Stimulated activated CD8-positive, alpha-beta memory T cell treated with anti-CD3 and anti-CD28 coated beads, Interleukin-12 subunit alpha, Interleukin-12 subunit beta, amount 100 ng/mL, for 4 hours (primary cell): ENCODE measurements around the gene CCDC57.

ENCODE experiments used
- DNase-seq: peaks from one replicate; pipeline ENCODE4 v3.0.0-alpha.2; 2020; ENCODE audit warnings: low read depth

Gene CCDC57

DNA sequence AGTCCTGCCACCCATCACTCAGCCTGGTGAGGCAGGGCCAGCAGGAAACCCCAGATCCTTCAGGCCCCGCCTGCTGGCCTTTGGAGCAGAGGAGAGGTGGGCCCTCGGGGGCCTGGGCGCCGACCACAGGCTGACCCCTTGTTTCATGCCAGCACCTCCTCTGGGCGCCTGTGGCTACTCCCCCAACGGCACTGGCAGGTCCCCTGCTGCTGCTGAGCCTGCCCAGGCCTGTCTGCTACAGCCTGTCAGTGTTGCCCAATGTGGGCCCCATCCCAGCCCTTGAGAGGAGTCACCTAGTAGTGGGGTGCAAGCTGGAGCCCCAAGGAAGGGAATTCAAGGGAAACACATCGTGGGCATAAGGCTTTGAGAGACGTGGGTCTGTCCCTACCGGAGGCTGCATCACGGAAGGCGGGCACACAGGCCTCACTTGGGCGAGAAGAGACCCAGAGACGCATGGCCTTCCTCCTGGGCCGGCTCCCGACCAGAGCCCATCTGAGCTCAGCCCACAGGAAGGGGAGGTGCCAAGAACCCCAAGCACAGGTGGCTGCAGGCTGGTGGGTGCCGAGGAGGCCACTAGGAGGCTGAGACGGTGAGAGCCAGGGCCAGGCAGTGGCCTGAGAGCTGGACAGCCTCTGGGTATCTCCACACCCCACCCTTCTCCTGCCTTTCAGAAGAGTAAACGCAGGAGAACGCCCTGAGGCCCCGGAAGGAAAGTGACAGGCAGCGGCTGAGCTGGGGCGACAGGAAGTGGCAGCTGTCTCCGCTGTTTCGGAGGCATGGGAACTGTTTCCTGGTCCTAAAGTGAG lies 106.6 kb downstream of the CCDC57 start:
- peak; percentile 34 for DNase-seq

DNA sequence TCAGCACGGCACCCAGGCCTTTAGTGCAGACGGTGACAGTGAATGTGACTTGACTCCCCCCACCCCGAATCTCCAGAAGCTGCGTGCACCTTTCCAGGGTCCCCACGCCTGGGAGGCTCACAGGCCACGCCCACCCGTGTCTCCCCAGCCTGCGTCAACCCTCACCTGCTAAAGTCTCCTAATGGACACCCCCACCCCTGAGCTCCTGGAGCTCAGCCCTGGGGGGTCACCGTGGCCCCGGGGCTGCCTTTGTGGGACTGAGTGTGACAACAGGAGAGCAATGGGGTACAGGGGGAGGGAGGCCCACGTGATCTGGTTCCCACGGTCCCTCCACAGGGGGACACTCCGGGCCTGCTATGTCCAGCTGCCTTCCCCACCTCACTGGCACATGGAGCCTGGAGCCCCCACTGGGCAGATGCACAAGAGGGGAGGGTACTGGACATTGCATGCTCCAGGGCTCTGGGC lies 107.2 kb downstream of the CCDC57 start:
- DNase-seq = no peak

DNA sequence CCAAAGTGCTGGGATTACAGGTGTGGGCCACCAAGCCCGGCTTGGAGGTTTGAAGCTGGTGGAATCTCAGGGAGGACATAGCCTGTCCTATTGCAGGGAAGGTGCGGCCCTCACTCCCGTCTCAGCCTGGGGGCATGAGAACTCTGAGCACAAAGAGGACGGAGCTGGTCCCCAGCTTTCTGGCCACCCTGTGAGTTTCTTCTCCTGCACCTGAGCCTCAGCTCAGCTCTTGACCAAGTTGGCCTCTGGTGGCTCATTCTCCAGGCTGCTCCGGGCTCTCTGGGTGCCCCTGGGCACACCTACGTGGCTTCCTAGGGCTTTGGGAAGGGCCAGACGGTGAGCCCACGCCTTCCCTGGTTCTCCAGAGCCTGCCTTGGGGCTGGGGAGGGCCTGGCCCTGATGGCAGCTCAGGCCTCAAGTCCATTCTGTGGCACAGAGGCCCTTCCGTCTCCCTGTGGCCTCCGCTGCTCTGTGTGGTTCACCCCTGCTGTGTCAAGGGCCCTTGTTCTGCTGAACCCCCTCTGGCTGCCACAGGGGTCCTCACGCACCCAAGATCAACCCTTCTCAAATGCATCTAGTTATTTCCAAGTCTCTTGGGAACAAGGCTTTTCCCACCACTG lies 107.7 kb downstream of the CCDC57 start:
- DNase-seq = no peak

DNA sequence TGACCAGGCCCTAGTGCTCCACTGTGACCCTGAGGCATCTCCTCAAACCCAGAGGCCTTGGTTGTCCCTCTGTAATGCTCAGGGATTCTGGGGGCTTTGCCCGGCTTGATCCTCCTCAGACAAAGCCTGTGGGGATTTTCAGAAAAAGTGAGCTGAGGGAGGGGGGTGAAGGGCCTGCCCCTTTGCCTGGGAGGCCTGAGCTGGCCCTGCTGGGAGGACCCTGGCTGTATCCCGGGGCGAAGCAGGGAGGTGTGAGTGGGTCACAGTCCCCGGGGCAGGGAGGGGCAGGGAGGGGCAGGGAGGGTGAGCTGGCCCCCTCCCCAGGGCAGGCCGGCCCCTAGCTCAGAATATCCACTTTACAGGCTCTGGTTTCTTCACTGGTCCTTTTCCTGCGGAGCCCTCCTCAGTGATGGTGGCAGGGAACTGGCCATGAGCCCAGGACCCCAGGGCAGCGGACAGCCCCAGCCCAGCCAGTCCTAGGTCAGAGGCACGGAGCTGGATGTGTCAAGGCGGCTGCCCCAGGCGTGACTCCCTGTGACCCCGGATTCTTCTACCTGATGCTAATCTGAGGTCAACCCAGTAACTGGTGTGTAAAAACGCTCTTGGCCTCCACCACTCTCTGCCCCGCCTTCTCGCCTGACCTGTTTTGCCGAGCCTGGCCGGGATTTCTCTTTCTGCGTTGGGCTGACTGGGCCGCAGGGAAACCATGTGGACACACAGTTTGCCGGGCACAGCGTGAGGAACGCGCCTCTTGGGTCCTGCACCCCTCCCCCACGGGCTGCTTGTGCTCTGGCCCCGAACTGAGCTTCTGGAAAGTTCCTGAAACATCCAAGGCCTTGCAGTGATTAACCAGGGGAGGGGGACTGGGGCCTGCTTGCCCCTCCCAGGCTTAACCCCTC lies 108.8 kb downstream of the CCDC57 start:
- DNase-seq = no peak

DNA sequence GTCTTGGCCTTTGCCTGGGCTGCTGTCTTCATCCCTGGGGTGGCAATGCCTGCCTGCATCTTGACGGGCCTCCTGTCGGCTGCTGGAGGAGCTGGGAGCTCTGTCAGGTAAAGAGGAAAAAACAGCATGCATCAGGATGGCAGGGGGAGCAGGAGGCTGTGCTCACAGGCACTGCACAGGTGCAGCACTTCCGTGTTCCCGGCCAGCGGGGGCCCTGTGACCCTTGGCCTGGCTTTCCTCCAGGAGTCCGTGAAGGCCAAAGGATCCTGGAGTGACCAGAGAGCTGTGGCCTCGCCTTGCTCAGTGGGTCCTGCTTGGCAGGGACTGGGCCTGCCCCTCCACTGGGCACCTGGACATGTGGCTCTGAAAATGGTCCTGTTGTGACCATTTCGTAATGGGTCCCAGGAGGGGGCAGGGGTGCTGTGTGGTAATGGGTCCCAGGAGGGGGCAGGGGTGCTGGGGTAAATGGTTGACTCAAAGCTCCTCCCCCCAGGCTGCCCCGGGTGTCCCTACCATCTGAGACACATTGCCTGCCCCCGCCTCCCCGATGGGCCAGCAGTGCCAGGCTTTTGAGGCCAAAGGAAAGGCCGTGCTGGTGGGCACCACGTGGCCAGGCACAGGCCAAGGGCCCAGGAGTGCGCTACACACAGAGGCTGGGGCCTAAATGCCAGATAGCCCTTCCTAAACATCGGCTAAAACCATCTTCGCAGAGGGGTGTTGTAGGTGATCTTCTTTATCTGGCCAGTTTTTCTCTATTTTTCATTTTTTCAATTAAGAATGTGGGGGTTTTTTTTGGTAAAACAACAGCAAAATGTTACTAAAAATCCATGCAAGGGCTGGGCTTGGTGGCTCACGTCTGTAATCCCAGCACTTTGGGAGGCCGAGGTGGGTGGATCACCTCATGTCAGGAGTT lies 110.6 kb downstream of the CCDC57 start:
- DNase-seq = no peak

DNA sequence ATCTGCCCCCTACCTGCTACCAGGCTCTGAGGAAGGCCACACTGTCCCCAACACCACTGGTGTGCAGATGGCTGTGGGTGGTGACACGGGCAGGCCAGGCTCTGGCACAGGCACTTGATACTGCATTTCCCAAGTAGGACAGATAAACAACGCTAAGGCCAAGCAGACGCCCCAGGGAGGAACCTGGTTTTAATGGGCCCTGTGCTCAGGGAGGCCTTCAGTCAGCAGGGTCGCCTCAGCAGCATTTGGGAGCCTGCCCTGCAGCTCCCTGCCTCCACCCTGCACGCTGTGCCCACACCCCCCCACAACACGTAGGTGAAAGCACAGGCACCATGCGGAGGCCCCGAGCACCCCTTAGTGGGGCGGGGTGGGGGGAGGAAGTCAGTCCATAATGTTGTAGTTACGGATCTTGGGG lies 111.3 kb downstream of the CCDC57 start:
- DNase-seq = no peak

DNA sequence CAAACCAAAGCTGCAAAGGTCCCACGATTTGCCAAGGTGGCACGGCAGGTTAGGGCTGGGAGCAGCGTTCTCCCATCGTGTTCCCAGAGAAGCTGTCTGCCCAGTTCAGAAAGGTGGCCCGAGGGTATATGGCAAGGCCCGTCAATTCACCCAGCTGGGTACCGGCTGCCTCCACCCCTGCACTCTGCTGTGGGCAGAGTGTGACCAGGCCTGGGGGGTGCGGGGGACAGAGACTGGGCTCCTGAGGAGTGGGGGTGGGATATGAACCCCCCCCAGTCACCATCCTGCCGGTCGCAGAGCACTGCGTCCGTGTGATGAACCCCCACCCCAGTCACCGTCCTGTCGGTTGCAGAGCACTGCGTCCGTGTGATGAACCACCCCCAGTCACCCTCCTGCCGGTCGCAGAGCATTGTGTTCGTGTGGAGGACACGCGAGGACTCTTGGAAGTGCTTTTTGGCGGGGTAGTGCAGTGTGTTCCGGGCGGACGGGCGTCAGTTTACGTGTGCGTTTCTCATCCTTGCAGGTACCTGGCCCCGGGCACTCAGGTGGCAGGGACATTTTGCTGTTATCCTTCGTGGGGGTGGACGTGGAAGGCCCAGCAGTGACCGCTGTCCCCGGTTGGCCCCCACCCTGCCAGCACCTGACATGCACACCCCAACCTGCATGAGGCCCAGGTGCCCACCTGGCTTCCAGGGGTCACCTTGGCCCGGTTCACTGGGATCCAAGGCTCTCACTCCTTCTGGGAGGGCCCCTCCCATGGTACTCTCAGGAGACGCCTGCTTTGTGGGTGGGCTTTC lies 111.9 kb downstream of the CCDC57 start:
- no peak for DNase-seq

DNA sequence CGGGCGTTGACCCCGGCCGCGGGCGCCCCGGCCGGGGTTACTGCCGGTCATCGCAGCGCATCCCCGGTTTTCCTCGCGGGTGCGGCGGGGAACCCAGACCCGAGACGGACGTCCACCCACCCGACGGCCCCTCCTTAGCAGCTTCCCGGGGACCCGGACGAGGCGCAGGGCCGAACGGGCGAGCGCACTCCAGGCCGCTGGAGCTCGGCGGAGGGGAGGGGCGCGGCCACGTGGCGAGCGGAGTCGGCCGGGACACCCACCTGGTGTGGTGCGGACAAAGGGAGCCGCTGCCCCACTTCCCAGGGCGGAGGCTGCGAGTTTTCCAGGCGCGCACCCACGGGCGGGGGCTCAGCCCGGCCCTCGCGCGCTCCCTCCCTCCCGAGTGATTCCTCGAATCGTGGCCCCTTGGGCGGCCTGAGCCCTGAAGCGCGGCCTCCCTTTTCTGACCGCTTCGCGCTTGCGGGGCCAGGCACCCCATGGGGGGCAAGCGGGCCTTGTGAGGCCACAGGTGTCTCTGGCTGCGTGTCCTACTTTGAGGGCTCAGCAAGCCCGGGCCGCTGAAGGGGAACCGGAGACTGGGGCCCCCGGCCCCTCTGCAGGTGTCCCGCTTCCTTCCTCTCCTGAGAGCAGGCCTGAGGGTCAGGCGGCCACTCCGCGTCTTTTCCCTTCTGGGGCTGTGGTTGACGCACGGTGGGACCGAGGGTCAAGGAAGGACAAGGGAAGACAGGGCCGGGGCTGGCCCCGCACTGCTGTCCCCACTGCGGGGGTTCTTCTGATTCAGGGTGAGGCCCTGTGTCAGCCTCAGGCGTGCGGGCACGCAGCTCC lies 113.5 kb downstream of the CCDC57 start:
- no peak for DNase-seq

DNA sequence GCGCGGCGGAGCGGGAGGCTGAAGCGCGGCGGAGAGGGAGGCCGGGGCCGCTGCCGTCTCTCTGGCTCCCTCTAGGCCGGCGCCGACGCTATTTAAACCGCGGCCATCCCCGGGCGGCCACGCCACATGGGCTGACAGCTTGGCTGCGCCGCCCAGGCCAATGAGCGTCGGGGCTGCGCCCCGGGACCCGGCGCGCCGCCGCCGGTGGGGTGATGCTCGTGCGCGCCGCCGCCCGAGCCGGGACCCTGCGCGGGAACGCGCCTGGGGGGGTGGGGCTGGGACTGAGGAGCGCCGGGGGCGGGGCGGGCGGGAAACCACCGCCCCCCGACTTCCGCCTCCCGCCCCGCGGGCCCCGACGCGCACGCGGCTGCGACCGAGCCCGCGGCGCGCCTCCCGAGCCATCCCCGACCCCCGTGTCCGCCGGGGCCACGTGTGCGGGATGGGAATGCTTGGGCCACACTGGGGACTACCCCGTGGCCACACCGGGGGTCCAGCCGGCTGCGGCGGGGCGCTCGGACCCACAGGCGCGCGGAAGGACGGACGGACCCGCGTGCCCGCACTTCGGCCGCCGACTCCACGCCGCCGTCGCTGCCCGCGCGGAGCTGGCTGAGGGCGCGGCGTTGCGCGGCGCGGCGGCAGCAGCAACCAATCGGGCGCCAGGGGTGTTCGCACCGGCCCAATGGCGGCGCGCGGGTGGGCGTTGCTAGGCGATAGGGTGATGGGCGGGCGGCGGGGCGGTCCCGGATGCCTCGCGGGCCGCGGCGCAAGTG lies 114.3 kb downstream of the CCDC57 start, which contains the start of gene FASN:
Gene FASN, minus strand, starts transcription at position 68 of the 770 bp plus-strand sequence. CDS start 1,791 bp downstream, outside the sequence.
- peak; percentile 91 for DNase-seq

DNA sequence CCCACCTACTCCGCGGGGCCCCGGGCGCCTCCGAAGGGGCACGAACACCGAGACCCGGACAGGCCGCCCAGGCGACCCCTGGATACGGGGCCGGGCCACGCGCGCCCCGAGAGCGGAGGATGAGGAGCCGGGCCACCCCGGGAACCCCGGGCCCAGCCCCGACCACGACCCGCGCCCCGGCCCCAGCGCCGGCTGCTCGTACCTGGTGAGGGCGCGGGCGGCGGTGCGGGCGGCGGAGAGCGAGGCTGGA lies 114.8 kb downstream of the CCDC57 start:
- no peak for DNase-seq

DNA sequence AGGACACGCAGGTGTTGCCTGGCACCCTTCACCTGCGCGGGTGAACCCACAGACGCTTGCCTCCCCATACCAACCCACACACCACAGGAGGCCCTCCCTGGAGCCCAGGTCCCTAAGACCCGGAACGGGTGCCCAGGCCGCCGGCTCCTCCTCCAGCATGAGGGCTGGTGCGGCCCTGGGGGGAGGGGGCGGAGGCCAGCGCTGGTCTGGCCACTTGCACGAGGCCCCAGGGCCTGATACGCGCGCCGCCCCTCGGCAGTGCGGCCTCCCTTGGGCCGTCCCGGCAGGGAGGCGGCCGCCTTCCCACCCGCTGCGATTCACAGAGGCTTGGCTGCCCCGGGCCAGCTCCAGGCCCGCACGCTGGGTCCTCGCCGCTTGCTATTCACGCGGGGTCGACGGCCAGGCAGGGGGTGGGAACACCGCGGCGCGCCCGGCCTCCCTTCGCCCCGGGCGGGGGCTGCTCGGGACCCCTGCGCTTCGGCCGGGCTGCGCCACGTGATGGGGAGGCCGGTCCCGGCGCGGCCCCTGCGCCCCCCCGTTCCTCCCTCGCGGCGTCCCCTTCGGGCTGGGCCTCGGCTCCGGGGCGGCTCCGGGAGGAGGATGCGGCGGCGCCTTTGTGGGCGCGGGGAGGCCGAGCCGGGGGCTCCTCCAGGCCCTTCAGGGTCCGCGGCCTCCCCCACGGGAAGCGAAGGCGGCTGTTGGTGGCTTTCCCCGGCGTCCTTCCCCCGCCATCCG lies 115.3 kb downstream of the CCDC57 start:
- peak; percentile 23 for DNase-seq

DNA sequence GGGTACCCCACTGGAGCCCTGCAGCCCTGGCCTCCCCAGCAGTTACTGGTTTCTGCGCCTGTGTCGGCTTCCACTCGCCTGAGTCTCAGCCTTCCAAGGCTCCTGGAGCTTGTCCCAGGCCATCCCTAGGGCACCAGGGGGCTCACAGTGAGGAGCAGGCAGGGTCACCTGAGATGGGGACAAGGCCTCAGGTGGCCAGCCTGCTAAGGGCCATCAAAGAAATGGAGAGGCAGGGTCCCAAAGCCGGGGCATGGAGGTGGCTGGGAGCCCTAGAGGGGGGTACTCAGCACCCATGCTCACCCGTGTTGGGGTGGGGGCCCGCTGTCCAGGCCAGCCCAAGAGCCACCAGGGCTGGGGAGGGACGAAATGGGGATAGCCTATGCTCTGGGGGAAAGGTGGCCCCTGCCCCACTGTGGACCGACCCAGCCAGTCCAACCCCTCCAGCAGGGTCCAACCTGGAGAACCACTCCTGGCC lies 115.9 kb downstream of the CCDC57 start:
- DNase-seq = no peak

DNA sequence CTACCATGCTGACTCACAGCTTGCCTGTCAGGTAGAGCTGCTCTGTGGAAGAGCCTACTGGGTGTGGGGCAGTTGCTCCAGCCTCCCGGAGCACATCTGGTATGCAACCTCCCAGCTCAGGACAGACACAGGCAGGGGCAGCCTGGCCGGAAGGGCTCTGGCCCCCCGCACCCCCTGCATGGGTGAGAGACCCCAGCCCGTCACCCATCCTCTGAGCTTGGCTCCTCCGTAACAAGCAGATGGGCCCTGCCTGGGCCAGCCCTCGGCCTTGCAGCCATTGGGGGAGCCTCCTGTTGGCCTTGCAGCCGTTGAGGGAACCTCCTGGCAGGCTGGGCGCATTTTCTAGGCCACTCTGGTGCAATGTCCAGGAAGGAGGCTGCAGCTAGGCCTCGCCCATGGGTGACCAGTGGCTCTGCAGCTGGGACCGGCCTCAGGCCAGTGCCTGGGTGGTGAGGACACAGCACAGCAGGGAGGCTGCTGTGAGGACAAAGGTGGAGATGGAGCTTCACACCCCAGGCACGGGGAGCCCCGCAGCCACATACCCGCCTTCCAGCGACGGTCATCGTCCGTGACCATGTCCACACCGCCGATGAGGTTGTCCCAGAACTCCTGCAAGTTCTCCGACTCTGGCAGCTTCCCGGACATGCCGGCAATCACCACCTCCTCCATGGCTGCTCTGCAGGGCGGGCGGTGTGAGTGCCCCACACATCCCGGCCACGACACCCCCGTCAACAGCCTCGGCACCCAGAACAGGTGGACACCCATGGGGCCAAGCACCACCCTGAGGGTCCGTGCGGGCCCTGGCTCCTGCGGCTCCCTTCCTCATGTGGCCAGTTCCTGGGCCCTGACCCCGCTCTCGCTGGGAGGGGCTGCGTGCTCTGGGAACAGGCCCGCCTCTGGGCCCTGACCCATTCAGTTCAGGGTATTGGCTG lies 116.6 kb downstream of the CCDC57 start:
- no peak for DNase-seq

DNA sequence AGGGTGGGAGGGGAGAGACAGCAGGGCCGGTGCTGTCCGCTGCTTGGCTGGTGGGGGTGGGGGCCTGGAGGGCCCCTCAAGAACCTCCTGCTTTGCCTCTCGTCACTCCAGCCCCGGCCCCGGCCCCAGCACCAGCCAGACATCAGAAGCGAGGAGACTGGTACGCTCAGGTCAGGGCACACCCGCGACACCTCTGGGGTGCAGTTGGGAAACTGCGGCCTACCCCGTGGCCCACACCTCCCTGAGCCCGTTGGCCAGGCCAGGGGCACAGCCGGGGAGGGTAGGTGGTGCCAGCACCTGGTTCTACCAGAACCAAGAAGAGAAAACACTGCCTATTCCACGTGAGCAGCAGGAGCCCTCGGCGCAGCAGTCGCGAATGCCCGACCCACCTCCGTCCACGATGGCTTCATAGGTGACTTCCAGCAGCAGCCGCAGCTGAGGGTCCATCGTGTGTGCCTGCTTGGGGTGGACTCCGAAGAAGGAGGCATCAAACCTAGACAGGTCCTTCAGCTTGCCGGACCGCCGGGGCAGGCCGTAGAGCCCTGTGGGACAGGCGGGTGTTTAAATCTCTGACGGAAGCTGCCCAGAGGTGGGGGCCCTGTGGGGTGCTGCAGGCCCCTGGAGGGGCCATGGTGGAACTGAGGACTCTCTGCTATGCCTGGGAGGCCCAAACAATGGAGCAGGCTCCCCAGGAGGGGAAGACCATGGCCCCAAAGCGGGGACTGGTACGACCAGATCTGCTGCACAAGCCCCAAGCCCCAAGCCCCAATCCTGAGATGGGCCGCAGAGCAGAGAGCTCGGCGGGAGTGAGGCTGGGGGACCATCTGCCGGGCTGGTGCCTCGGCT lies 117.5 kb downstream of the CCDC57 start:
- no peak for DNase-seq

DNA sequence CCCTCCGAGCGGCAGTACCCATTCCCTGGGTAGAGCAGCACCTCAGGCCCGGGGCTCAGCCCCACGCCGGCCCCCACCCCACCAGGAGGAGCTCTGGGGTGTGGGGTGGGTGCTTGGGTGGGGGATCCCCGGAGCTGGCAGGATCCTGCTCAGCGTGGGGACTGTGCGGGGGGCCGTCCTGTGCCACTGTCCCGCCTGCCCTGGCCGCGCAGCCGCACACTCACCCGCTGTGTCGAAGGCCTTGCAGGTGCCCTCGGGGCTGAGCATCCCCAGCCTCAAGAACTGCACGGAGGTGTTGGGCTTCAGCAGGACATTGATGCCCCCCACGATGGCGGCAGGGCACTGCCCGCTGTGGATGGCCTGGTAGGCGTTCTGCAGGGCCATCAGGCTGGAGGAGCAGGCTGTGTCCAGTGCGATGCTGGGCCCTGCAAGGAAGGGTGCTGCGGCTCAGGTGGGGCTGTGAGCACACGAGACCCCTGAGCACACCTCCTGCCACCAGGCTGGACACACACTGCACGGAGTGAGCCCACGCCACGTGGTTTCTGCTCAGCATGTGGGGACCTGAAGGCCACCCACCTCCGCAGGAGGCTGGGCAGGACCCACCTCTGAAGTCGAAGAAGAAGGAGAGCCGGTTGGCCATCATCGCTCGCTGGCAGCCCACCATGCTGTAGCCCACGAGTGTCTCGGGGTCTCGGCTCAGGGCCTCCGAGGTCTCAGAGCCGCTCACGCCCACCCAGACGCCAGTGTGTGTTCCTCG lies 119.5 kb downstream of the CCDC57 start:
- no peak for DNase-seq

DNA sequence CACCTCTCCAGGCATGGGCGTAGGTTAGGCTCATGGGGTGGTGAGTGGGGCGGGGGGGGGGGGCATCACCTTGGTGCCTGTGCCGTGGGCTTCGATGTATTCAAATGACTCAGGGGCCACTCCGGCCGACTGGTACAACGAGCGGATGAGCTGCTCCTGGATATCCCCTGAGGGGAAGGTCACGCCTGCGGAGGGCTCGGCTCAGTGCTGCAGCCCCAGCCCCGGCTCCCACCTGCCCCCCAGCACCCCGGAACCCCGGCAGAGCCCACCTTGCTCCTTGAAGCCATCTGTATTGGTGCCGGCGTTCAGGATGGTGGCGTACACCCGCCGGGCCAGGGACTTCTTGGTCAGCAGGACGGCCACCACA lies 120.0 kb downstream of the CCDC57 start:
- DNase-seq = no peak
